K562 (cell line): ENCODE data around the gene SEC16A. TPM values are rescaled to one million over a fixed set of nuclear protein-coding genes. Genes with fewer than 3 reads are reported as not detected.

Source experiments
- BDP1 ChIP-seq: IDR thresholded peaks from 3 replicates; pipeline ENCODE4 v1.6.1; 2011; ENCODE audit not compliant: insufficient read length, insufficient read depth
- BRF1 ChIP-seq: IDR thresholded peaks from 3 replicates; pipeline ENCODE4 v1.6.1; 2011; ENCODE audit warnings: borderline replicate concordance, mild to moderate bottlenecking; ENCODE audit not compliant: insufficient read length; ENCODE audit errors: extremely low read depth
- CC2D1A ChIP-seq: fragments of 450-650 bp; IDR thresholded peaks from 2 replicates; pipeline ENCODE4 v1.6.1; 2017; ENCODE audit warnings: mild to moderate bottlenecking
- CREB1 ChIP-seq, 2 experiments: sonication (generic) in 1 of 2; formaldehyde crosslinking in 1 of 2; IDR thresholded peaks; 2 replicates each; pipeline versions ENCODE4 v1.6.1 to v1.8.0; 2012 to 2022; ENCODE audit warnings: inconsistent platforms in 1 of 2, mild to moderate bottlenecking in 1 of 2, missing genetic modification reagents in 1 of 2, moderate library complexity in 1 of 2
- DPF2 ChIP-seq: fragments of 450-650 bp; IDR thresholded peaks from 2 replicates; pipeline ENCODE4 v1.6.1; 2016
- GTF2E2 ChIP-seq: fragments of 200-800 bp; sonication (Bioruptor generic); IDR thresholded peaks from 2 replicates; pipeline ENCODE4 v1.6.1; 2016; ENCODE audit warnings: missing genetic modification characterization, missing compliant biosample characterization
- JUNB ChIP-seq: fragments of 450-650 bp; formaldehyde crosslinking; conservative IDR thresholded peaks from 2 replicates; pipeline ENCODE4 v1.4.0; 2020; ENCODE audit warnings: mild to moderate bottlenecking
- L3MBTL2 ChIP-seq: fragments of 450-650 bp; IDR thresholded peaks from 2 replicates; pipeline ENCODE4 v1.6.1; 2016; ENCODE audit warnings: mild to moderate bottlenecking, moderate library complexity
- NCOA4 ChIP-seq: fragments of 450-650 bp; IDR thresholded peaks from 2 replicates; pipeline ENCODE4 v1.6.1; 2018; ENCODE audit warnings: mild to moderate bottlenecking; ENCODE audit not compliant: partially characterized antibody
- NFATC3 ChIP-seq: fragments of 450-650 bp; IDR thresholded peaks from 2 replicates; pipeline ENCODE4 v1.6.1; 2017; ENCODE audit warnings: mild to moderate bottlenecking
- PTBP1 ChIP-seq: fragments of 200-400 bp; formaldehyde crosslinking; IDR thresholded peaks from 2 replicates; pipeline ENCODE4 v1.6.1; 2017; ENCODE audit warnings: low read depth, low read length
- RHOXF2B ChIP-seq: fragments of 250-450 bp; sonication (Bioruptor Pico); conservative IDR thresholded peaks from 2 replicates; pipeline ENCODE4 v1.5.1; 2021
- RUNX1 ChIP-seq: sonication (generic); IDR thresholded peaks from 2 replicates; pipeline ENCODE4 v1.6.1; 2016; ENCODE audit warnings: antibody characterized with exemption, low read depth
- SAP30 ChIP-seq: fragments of 200-600 bp; sonication (generic); IDR thresholded peaks from 2 replicates; pipeline ENCODE4 v1.6.1; 2012; ENCODE audit warnings: borderline replicate concordance, low read depth, mild to moderate bottlenecking, moderate library complexity, low read length, control low read depth, inconsistent platforms; ENCODE audit not compliant: insufficient read depth, poor library complexity, severe bottlenecking
- SIRT6 ChIP-seq: IDR thresholded peaks from one replicate; pipeline ENCODE4 v1.6.1; 2012; ENCODE audit warnings: low read depth, mild to moderate bottlenecking, control low read depth, inconsistent platforms, low read length, moderate library complexity
- SMAD1 ChIP-seq: fragments of 150-350 bp; IDR thresholded peaks from 2 replicates; pipeline ENCODE4 v1.6.1; 2014; ENCODE audit warnings: low read length, low read depth; ENCODE audit not compliant: partially characterized antibody
- TAF9B ChIP-seq: fragments of 450-650 bp; IDR thresholded peaks from 2 replicates; pipeline ENCODE4 v1.6.1; 2018; ENCODE audit warnings: mild to moderate bottlenecking; ENCODE audit not compliant: partially characterized antibody
- TCF7L2 ChIP-seq: fragments of 150-350 bp; IDR thresholded peaks from 2 replicates; pipeline ENCODE4 v1.6.1; 2016; ENCODE audit warnings: low read depth, mild to moderate bottlenecking, low read length, moderate library complexity
- TEAD2 ChIP-seq: fragments of 450-650 bp; IDR thresholded peaks from 2 replicates; pipeline ENCODE4 v1.6.1; 2016; ENCODE audit warnings: missing genetic modification characterization, control low read depth, missing compliant biosample characterization
- THRAP3 ChIP-seq: fragments of 450-650 bp; IDR thresholded peaks from 2 replicates; pipeline ENCODE4 v1.6.1; 2016; ENCODE audit warnings: mild to moderate bottlenecking, inconsistent platforms, borderline replicate concordance
- U2AF1 ChIP-seq: fragments of 200-400 bp; formaldehyde crosslinking; optimal IDR thresholded peaks from 2 replicates; pipeline ENCODE3; 2017; ENCODE audit warnings: mild to moderate bottlenecking, low read depth, low read length, moderate library complexity
- USF2 ChIP-seq: sonication (generic); formaldehyde crosslinking; IDR thresholded peaks from 2 replicates; pipeline ENCODE4 v1.5.0; 2020; ENCODE audit warnings: missing genetic modification reagents
- ZBTB17 ChIP-seq: fragments of 450-650 bp; formaldehyde crosslinking; IDR thresholded peaks from 2 replicates; pipeline ENCODE4 v1.4.0; 2020; ENCODE audit warnings: mild to moderate bottlenecking
- ZBTB9 ChIP-seq: fragments of 450-650 bp; formaldehyde crosslinking; IDR thresholded peaks from 2 replicates; pipeline ENCODE4 v1.4.0; 2020; ENCODE audit warnings: mild to moderate bottlenecking, moderate library complexity
- ZFX ChIP-seq: sonication (generic); formaldehyde crosslinking; IDR thresholded peaks from 2 replicates; pipeline ENCODE4 v1.8.0; 2022; ENCODE audit warnings: mild to moderate bottlenecking, missing genetic modification reagents, moderate library complexity
- ZHX1 ChIP-seq: fragments of 150-350 bp; conservative IDR thresholded peaks from 2 replicates; pipeline ENCODE4 v1.6.1; 2014; ENCODE audit warnings: low read length
- polyA plus RNA-seq, 8 experiments: library from polyadenylated mRNA; depleted of rRNA in 4 of 8; stranded (reverse) in 5 of 8; unstranded in 3 of 8; fragments of >200 nt; fragmentation: Nextera tagmentation in 2 of 8; fragmentation: Illumina TruSeq in 1 of 8; extraction: Ambion mirVana in 2 of 8; extraction: Trizol in 1 of 8; gene quantifications; 2 replicates each; pipeline versions ENCODE4 v1.2.1 to v1.2.3, GENCODE V29; 2011 to 2014; ENCODE audit warnings: inconsistent platforms in 1 of 8, missing spikeins in 1 of 8
- total RNA-seq, 7 experiments: library from RNA; depleted of rRNA in 6 of 7; stranded (reverse); fragments of >200 nt in 6 of 7; fragmentation: Illumina TruSeq in 2 of 7; extraction: Trizol in 2 of 7; gene quantifications; 2 replicates each; pipeline versions ENCODE4 v1.2.1 to v1.2.3, GENCODE V29; 2011 to 2021; ENCODE audit warnings: low replicate concordance in 1 of 7

Gene SEC16A
- total and polyA plus RNA-seq, 9 of the 15 experiments (the other 6 are each of a cell fraction or from before 2014, with no cell fraction given), result 8.3 to 62.8 (median 14.0) TPM

GRCh38 chr9:136484153-136485048 is 1.6 kb upstream of the SEC16A start (continued):
- TF ChIP-seq BRF1, result no peak
- no peak for TF ChIP-seq SMAD1
- TF ChIP-seq RHOXF2B, result no peak
- no peak for TF ChIP-seq CREB1 (IDR thresholded peaks at IDR 0.05)
- no peak for TF ChIP-seq CREB1 (CRISPR knock-in tag; IDR thresholded peaks at IDR 0.05)
- no peak for TF ChIP-seq TCF7L2
- TF ChIP-seq ZFX (CRISPR knock-in tag), result 0 out of 2 replicates have a peak, but pooled peaks have one; percentile 24
- TF ChIP-seq DPF2, result no peak
- no peak for TF ChIP-seq TEAD2 (tag)
- no peak for TF ChIP-seq NCOA4
- no peak for TF ChIP-seq BDP1
- TF ChIP-seq ZBTB17 (CRISPR knock-in tag), result no peak
- no peak for TF ChIP-seq ZHX1
- TF ChIP-seq SIRT6, result no peak
- no peak for TF ChIP-seq USF2 (CRISPR knock-in tag)
- no peak for TF ChIP-seq ZBTB9 (CRISPR knock-in tag)
- no peak for TF ChIP-seq RUNX1
- TF ChIP-seq TAF9B, result no peak
- TF ChIP-seq U2AF1, result peak; percentile 27
- TF ChIP-seq L3MBTL2, result no peak
- TF ChIP-seq SAP30, result peak; percentile 12
- no peak for TF ChIP-seq CC2D1A
- TF ChIP-seq THRAP3, result no peak
- no peak for TF ChIP-seq PTBP1
- TF ChIP-seq NFATC3, result no peak
- TF ChIP-seq JUNB (CRISPR knock-in tag), result no peak
- TF ChIP-seq GTF2E2, result no peak
